ENCODE results near the gene MYH10. TPM values are rescaled to one million over a fixed set of nuclear protein-coding genes. Genes with fewer than 3 reads are reported as not detected.

MYH10 gene
- total RNA-seq, 1 donor, result 0.52 TPM

DNA sequence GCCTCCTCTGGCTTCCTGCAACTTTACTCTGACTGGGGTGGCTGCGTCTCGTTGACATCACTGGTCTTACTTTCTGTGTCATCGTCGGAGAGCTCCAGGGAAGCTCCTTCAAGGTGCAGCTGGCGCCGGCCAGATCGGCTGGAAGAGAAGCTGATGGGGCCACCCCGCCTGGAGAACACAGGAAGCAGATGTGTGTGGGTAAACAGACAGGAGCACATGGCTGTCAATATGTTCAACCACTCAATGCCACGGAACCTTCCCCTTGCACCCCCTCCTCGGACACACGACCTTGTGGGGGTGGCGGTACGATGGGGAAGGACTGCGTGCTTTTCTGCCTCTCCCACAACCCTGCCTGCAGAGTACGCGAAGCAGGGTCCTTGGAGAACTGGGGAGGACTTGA, 154.7 kb downstream of the MYH10 start:
- no peaks in the 10 kb centered on the region for H3K9me3 ChIP-seq (ENCODE audit: low read depth, low read length)
- H3K27me3 ChIP-seq (ENCODE audit: insufficient read depth, low read length), result no peaks in the 10 kb centered on the region
- no peaks in the 10 kb centered on the region for H3K4me1 ChIP-seq (ENCODE audit: insufficient read depth, low read length)
- no peak overlapping the region for H3K4me3 ChIP-seq (ENCODE audit: low read length)

- no peak overlapping the region for H3K4me3 ChIP-seq (ENCODE audit: low read length)
- no peaks in the 10 kb centered on the region for H3K9me3 ChIP-seq (ENCODE audit: low read depth, low read length)
- H3K27me3 ChIP-seq (ENCODE audit: insufficient read depth, low read length), result no peaks in the 10 kb centered on the region
- no peaks in the 10 kb centered on the region for H3K4me1 ChIP-seq (ENCODE audit: insufficient read depth, low read length)
Observed at GRCh38 chr17:8475227-8475626, 155.3 kb downstream of the MYH10 start.

DNA sequence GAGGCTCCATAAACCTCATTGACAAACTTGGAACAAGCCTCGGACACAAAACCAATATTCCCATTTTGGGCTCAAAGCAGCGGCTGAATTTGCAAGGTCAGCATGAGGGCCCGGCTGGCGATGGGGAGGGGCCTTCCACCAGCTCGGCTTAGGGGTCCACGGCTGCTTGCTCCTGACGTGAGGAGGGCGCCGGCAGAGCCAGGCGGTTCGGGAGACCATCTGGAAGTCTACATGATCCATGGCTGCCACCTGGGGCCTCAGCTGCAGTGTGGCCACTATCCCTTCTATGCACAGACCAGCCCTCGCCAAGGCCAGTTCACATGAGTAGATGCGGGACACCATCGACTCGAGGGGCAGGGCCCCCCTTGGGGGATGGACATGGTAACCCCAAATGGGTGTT, 155.7 kb downstream of the MYH10 start:
- Histone ChIP-seq H3K4me1 (ENCODE audit: insufficient read depth, low read length) (no peaks in the 10 kb centered on the region), H3K27me3 (ENCODE audit: insufficient read depth, low read length) (no peaks in the 10 kb centered on the region), H3K4me3 (ENCODE audit: low read length) (no peak overlapping the region), H3K9me3 (ENCODE audit: low read depth, low read length) (no peaks in the 10 kb centered on the region)

- Histone ChIP-seq H3K27me3 (ENCODE audit: insufficient read depth, low read length) (no peaks in the 10 kb centered on the region), H3K4me3 (ENCODE audit: low read length) (no peak overlapping the region)
Observed at GRCh38 chr17:8473451-8474192, 156.9 kb downstream of the MYH10 start.

DNA sequence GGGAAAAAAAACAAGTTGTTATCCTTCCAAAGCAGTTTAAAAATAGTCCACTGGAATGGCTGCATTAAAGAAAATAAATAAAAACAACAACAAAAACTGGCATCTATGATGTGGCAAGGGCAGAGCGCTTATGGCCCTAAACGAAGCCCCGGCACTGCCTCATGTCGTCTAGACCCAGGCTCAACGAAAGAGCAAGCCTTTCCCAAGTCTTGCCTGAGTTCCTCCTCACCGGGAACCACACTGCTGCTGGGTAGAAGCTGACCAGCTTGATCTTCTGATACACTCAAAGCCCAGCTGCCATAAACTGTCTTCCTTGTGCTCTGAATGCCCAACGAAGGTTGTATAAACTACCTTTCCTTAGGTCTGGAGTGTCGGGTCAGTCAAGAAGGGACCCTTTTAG, 157.9 kb downstream of the MYH10 start:
- Histone ChIP-seq H3K4me3 (ENCODE audit: low read length) (no peak overlapping the region), H3K27me3 (ENCODE audit: insufficient read depth, low read length) (no peaks in the 10 kb centered on the region), H3K9me3 (ENCODE audit: low read depth, low read length) (no peaks in the 10 kb centered on the region), H3K4me1 (ENCODE audit: insufficient read depth, low read length) (no peaks in the 10 kb centered on the region)

More at GRCh38 chr17:8473451-8474192, 156.9 kb downstream of the MYH10 start:
- no peaks in the 10 kb centered on the region for H3K9me3 ChIP-seq (ENCODE audit: low read depth, low read length)
- no peaks in the 10 kb centered on the region for H3K4me1 ChIP-seq (ENCODE audit: insufficient read depth, low read length)

DNA sequence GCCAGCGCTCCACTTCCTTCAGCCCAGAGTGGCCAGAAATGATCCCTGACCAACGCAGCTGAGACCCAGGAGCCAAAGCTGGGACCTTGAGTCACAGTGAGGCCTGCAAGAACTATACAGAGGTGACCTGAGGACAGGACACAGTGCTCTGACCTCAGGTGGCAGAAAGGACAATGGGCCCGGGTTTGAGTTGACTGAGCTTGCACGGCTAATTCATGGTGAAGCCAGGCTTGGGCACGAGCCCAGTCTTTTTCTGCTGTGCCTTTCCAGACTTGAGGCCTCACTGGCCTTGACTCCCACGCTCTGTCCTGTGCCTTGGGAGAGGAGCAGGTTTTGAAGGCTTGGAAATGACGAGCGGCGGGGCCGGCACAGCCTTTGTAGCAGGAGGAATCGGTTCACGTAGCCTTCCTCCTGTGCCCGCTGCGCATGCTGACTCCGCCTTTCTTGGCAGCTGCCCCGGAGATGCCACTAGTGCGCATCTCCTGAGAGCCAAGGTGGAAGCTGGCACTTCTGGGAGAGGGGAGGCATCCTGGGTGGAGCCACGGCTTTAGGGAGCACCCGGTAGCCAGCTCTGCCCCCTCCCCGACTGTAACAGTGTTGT, 160.0 kb downstream of the MYH10 start:
- no peaks in the 10 kb centered on the region for H3K27me3 ChIP-seq (ENCODE audit: insufficient read depth, low read length)

DNA sequence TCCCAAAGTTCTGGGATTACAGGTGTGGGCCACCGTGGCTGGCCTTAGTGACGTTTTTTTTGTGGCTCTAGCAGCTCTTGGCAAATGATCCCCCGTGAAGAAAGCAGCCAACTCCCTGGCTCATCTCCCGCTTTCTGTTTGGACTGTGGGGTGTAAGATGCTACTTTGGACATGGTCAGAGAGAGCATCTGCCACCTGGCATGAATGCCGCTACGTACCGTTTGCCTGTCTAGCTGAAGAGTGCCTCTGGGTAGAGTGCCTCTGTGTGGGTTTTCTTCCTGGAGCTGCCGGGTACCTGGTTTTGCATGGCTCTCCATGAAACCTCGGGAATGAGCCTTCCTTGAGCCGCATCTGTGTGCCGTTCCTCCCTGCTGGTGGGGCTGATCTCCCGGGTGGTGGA, 160.6 kb downstream of the MYH10 start:
- Histone ChIP-seq H3K9me3 (ENCODE audit: low read depth, low read length) (no peaks in the 10 kb centered on the region), H3K4me3 (ENCODE audit: low read length) (no peak overlapping the region), H3K27me3 (ENCODE audit: insufficient read depth, low read length) (no peaks in the 10 kb centered on the region), H3K4me1 (ENCODE audit: insufficient read depth, low read length) (no peaks in the 10 kb centered on the region)

More for the DNA sequence above, 160.0 kb downstream of the MYH10 start:
- no peaks in the 10 kb centered on the region for H3K9me3 ChIP-seq (ENCODE audit: low read depth, low read length)
- H3K4me3 ChIP-seq (ENCODE audit: low read length), result no peak overlapping the region
- no peaks in the 10 kb centered on the region for H3K4me1 ChIP-seq (ENCODE audit: insufficient read depth, low read length)

- Histone ChIP-seq H3K27me3 (ENCODE audit: insufficient read depth, low read length) (no peaks in the 10 kb centered on the region), H3K4me1 (ENCODE audit: insufficient read depth, low read length) (no peaks in the 10 kb centered on the region), H3K4me3 (ENCODE audit: low read length) (no peak overlapping the region), H3K9me3 (ENCODE audit: low read depth, low read length) (no peaks in the 10 kb centered on the region)
Observed at GRCh38 chr17:8468980-8469379, 161.5 kb downstream of the MYH10 start.

- no peaks in the 10 kb centered on the region for H3K9me3 ChIP-seq (ENCODE audit: low read depth, low read length)
- H3K4me1 ChIP-seq (ENCODE audit: insufficient read depth, low read length), result no peaks in the 10 kb centered on the region
Observed at GRCh38 chr17:8468127-8468526, 162.4 kb downstream of the MYH10 start.

DNA sequence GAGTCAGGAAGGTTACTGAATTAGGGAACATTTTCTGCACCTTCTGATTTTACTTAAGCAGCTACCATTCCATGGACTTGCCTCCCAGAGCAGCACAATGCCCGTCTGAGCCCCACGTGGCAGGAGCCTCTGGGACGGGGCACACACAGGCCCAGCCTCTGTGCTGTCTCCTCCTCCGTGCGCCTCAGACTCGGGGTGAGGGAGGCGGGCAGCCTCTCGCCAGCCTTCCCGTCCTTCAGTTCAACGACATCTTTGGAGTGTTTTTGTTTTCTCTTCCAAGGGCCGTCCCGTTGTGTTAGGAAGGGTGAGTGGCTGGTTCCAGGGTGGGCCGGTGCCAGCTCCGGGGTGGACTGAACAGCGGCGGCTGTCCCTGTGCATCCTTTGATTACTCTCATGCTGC, 163.0 kb downstream of the MYH10 start:
- no peaks in the 10 kb centered on the region for H3K4me1 ChIP-seq (ENCODE audit: insufficient read depth, low read length)
- no peaks in the 10 kb centered on the region for H3K9me3 ChIP-seq (ENCODE audit: low read depth, low read length)
- H3K4me3 ChIP-seq (ENCODE audit: low read length), result no peak overlapping the region
- no peaks in the 10 kb centered on the region for H3K27me3 ChIP-seq (ENCODE audit: insufficient read depth, low read length)

More at GRCh38 chr17:8468127-8468526, 162.4 kb downstream of the MYH10 start:
- Histone ChIP-seq H3K27me3 (ENCODE audit: insufficient read depth, low read length) (no peaks in the 10 kb centered on the region), H3K4me3 (ENCODE audit: low read length) (no peak overlapping the region)

- Histone ChIP-seq H3K27me3 (ENCODE audit: insufficient read depth, low read length) (no peaks in the 10 kb centered on the region), H3K4me3 (ENCODE audit: low read length) (no peak overlapping the region)
Observed at GRCh38 chr17:8466873-8467272, 163.7 kb downstream of the MYH10 start.

DNA sequence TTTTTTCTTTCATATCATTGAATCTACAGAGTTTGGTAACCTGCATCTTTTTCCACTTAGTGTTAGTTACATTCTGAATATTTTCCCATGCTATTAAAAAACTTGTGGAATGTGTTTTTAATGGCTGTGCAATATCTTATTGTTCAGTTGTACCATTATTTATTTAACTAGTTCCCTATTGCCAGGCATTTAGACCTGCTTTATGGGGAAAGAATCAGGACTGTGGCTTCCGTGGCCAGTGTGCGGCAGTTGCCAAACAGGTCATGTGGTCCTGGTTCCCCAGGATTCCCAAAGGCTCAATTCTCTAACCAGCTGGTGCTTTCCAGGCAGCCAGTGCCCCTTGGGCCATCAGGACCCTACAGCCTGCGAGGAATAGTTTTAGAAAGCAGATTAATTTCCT, 164.1 kb downstream of the MYH10 start:
- H3K4me3 ChIP-seq (ENCODE audit: low read length), result no peak overlapping the region
- H3K4me1 ChIP-seq (ENCODE audit: insufficient read depth, low read length), result no peaks in the 10 kb centered on the region
- H3K27me3 ChIP-seq (ENCODE audit: insufficient read depth, low read length), result no peaks in the 10 kb centered on the region
- H3K9me3 ChIP-seq (ENCODE audit: low read depth, low read length), result no peaks in the 10 kb centered on the region

More at GRCh38 chr17:8466873-8467272, 163.7 kb downstream of the MYH10 start:
- no peaks in the 10 kb centered on the region for H3K9me3 ChIP-seq (ENCODE audit: low read depth, low read length)
- H3K4me1 ChIP-seq (ENCODE audit: insufficient read depth, low read length), result no peaks in the 10 kb centered on the region

GRCh38 chr17:8465759-8466158, 164.8 kb downstream of the MYH10 start:
- Histone ChIP-seq H3K4me1 (ENCODE audit: insufficient read depth, low read length) (no peaks in the 10 kb centered on the region), H3K27me3 (ENCODE audit: insufficient read depth, low read length) (no peaks in the 10 kb centered on the region), H3K4me3 (ENCODE audit: low read length) (no peak overlapping the region), H3K9me3 (ENCODE audit: low read depth, low read length) (no peaks in the 10 kb centered on the region)

DNA sequence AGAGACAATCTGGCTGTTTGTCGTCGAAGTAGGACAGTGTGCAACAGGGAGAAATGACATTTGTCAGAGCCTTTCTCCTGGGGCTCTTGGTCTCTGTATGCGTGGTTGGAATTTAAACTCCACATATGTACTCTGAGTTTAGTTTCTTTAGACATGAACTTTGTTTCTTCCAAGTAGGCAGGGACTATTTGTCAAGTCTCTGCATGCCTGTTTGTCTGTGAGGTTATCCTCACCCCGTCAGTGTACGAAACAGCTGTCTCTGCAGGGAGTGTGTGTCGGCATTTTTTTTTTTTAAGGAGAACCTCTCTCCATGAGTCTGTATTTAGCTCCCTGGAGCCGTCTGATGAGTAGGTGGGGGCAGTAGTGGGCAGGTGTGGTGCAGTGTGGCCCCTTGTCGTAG, 165.2 kb downstream of the MYH10 start:
- Histone ChIP-seq H3K9me3 (ENCODE audit: low read depth, low read length) (no peaks in the 10 kb centered on the region), H3K4me1 (ENCODE audit: insufficient read depth, low read length) (no peaks in the 10 kb centered on the region), H3K27me3 (ENCODE audit: insufficient read depth, low read length) (no peaks in the 10 kb centered on the region), H3K4me3 (ENCODE audit: low read length) (no peak overlapping the region)

GRCh38 chr17:8464941-8465340, 165.6 kb downstream of the MYH10 start:
- no peaks in the 10 kb centered on the region for H3K4me1 ChIP-seq (ENCODE audit: insufficient read depth, low read length)
- H3K9me3 ChIP-seq (ENCODE audit: low read depth, low read length), result no peaks in the 10 kb centered on the region
- no peaks in the 10 kb centered on the region for H3K27me3 ChIP-seq (ENCODE audit: insufficient read depth, low read length)
- H3K4me3 ChIP-seq (ENCODE audit: low read length), result no peak overlapping the region

- H3K27me3 ChIP-seq (ENCODE audit: insufficient read depth, low read length), result no peaks in the 10 kb centered on the region
- no peak overlapping the region for H3K4me3 ChIP-seq (ENCODE audit: low read length)
- H3K4me1 ChIP-seq (ENCODE audit: insufficient read depth, low read length), result no peaks in the 10 kb centered on the region
- H3K9me3 ChIP-seq (ENCODE audit: low read depth, low read length), result no peaks in the 10 kb centered on the region
Observed at GRCh38 chr17:8463099-8463498, 167.4 kb downstream of the MYH10 start.

Measured in mononuclear cell (primary cell).